ENCODE data around the gene TTC6.

TTC6 gene

DNA sequence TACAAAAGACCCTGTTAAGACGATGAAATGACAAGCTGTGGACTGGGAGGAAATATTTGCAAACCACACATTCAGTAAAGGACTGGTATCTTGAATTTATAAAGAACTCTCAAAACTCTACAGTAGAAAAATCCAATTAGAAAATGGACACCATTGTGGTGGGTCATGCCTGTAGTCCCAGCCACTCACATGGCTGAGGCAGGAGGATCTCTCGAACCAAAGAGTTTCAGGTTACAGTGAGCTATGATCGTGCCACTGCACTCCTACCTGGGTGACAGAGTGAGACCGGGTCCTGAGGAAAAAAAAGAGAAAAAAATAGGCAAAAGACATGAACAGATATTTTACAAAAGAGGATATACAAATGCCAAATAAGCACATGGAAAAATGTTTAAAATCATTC, 41.9 kb downstream of the TTC6 start:
- no peak for DNase-seq

DNA sequence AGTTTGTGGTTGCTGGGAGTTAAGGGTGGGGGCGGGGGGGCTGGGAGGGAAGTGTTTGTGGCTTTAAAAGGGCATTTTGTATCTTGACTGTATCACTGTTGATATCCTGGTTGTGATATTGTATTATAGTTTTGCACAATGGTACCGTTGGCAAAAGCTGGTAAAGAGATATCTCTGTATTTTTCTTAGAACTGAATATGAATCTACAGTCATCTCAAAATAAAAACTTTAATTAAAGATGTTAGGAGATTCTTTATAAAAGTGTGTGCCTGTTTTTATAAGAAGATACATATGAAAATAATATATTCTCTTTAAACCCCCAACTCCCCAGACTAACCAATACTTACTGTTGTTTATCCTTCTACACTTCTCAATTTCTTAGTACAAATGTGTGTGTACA, 43.2 kb downstream of the TTC6 start:
- no peak for DNase-seq

DNA sequence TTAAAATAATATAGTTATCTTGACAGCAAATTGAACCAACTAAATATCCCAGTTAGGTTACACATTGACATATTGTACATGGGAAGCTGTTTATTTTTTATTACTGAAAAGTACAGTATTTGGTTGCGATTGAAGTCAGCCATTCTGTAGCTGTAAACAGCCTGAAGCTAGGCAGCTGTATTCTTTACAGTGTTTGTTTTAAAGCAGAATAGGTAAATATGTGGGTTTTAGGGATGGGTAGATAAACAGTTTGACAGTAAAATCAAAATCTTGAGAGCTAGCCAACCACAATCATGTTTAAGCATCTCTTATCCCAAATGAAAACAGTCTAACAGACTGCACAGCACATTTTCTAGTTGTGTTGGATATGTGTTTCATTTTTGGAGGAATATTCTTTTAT, 45.7 kb downstream of the TTC6 start:
- DNase-seq: no peak

DNA sequence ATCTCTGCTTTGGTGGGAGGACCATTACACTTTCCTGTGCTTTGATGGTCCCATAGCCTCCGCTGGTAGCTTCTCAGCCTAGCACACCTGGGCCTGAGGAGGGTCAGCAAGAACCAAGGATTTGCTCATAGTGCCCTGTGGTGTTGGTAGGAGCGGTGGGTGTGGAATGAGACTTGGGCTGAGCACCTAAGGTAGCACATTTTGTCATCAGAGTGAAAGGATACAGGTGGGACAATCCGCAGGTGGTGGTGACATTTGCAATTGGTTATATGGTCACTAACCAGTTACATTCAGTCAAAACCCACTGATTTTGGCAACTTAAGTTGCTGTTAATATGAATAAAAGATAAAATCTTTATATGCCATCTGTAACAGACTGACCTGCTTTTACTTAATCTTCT, 46.7 kb downstream of the TTC6 start:
- DNase-seq: no peak

DNA sequence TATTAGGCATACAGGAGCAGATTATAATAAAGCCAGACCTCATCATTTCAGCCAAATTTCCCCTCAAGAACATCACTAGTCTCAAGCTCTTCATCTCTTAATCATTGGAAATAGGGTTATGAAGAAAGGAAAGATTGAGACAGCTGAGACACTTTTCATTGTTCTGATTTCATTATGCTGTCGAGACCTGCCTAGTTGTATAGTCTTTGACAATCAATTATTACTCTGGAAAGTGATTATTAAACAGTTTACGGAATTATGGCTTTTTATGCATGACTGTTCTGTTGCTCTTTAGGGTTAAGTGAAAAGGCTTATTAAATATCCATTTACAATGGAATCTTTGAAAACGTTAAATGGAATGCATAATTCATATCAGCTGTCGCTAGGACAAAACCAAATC, 48.3 kb downstream of the TTC6 start:
- DNase-seq: no peak
